IMR-90 (cell line): Measurements from ENCODE around the gene PANK2. TPM values are rescaled to one million over a fixed set of nuclear protein-coding genes. Genes with fewer than 3 reads are reported as not detected.
A peak's percentile ranks its signal among the peaks of the same experiment; 100 is the strongest.

Source experiments
- ATAC-seq: fragments of 200-7000 bp; cut with Tn5 transposase; 2 replicates; pipeline ENCODE4 v1.9.1; 2020; ENCODE audit warnings: low read depth, mild to moderate bottlenecking, moderate library complexity
- BruUV-seq: library from RNA; stranded (reverse); fragments of 400-500 nt; replicated peaks from 2 replicates; lab custom pipeline; 2021; lab: Mats Ljungman, UMichigan
- CTCF ChIA-PET: fragments of 300-600 bp; formaldehyde crosslinking; extraction: SDS; loops from one replicate; lab custom pipeline; 2021; ENCODE audit warnings: antibody characterized with exemption; lab: Yijun Ruan, JAX
- POLR2A ChIA-PET: fragments of 300-600 bp; sonication (Branson Sonifier 250); formaldehyde crosslinking; loops from one replicate; lab custom pipeline; 2022; ENCODE audit warnings: antibody characterized with exemption; ENCODE audit not compliant: unreplicated experiment; lab: Charles Lee
- DNase-seq: peaks from one replicate; pipeline ENCODE4 v3.0.0; 2013
- H2AFZ ChIP-seq: replicated peaks from 2 replicates; pipeline ENCODE3; 2013; ENCODE audit warnings: low read length, mild to moderate bottlenecking; ENCODE audit not compliant: poor library complexity
- H2AK5ac ChIP-seq: 2 replicates; pipeline ENCODE4 v1.6.1; 2013; ENCODE audit warnings: low read depth, low read length, inconsistent platforms
- H2AK9ac ChIP-seq: replicated peaks from 2 replicates; pipeline ENCODE3; 2013; ENCODE audit warnings: mild to moderate bottlenecking, low read depth, low read length, moderate library complexity; ENCODE audit not compliant: poor library complexity
- H2BK120ac ChIP-seq: 2 replicates; pipeline ENCODE4 v1.6.1; 2013; ENCODE audit warnings: low read depth, low read length, inconsistent platforms
- H2BK15ac ChIP-seq: 3 replicates; pipeline ENCODE4 v1.6.1; 2013; ENCODE audit warnings: low read depth, low read length, inconsistent platforms
- H2BK20ac ChIP-seq: 2 replicates; pipeline ENCODE4 v1.6.1; 2013; ENCODE audit warnings: low read depth, mild to moderate bottlenecking, inconsistent platforms, low read length, moderate library complexity
- H2BK5ac ChIP-seq: 2 replicates; pipeline ENCODE4 v1.6.1; 2013; ENCODE audit warnings: mild to moderate bottlenecking, low read depth, low read length, inconsistent platforms; ENCODE audit not compliant: poor library complexity, severe bottlenecking
- H3K14ac ChIP-seq: replicated peaks from 2 replicates; pipeline ENCODE4 v1.6.1; 2013; ENCODE audit warnings: low read depth, low read length, inconsistent platforms
- H3K18ac ChIP-seq: 2 replicates; pipeline ENCODE4 v1.6.1; 2013; ENCODE audit warnings: low read depth, low read length, control low read depth
- H3K23ac ChIP-seq: 2 replicates; pipeline ENCODE4 v1.6.1; 2013; ENCODE audit warnings: low read depth, low read length, inconsistent platforms
- H3K27ac ChIP-seq: 2 replicates; pipeline ENCODE4 v1.5.1; 2013; ENCODE audit warnings: mild to moderate bottlenecking, control low read depth, low read length; ENCODE audit not compliant: insufficient read depth
- H3K27me3 ChIP-seq: 2 replicates; pipeline ENCODE4 v1.6.1; 2013; ENCODE audit warnings: low read length; ENCODE audit not compliant: control insufficient read depth, insufficient read depth
- H3K36me3 ChIP-seq: 2 replicates; pipeline ENCODE4 v1.6.1; 2013; ENCODE audit warnings: low read length, mixed read lengths; ENCODE audit not compliant: control insufficient read depth, insufficient read depth
- H3K4ac ChIP-seq: 2 replicates; pipeline ENCODE4 v1.6.1; 2013; ENCODE audit warnings: low read depth, low read length, inconsistent platforms
- H3K4me1 ChIP-seq: 2 replicates; pipeline ENCODE4 v1.6.1; 2013; ENCODE audit warnings: low read length, mixed read lengths; ENCODE audit not compliant: control insufficient read depth, insufficient read depth
- H3K4me2 ChIP-seq: 2 replicates; pipeline ENCODE4 v1.6.1; 2013; ENCODE audit warnings: low read depth, mild to moderate bottlenecking, control low read depth, low read length, moderate library complexity
- H3K4me3 ChIP-seq: 2 replicates; pipeline ENCODE4 v1.5.1; 2013; ENCODE audit warnings: low read depth, mild to moderate bottlenecking, control low read depth, low read length, moderate library complexity; ENCODE audit not compliant: insufficient read depth
- H3K56ac ChIP-seq: 2 replicates; pipeline ENCODE4 v1.6.1; 2013; ENCODE audit warnings: low read length, inconsistent platforms; ENCODE audit not compliant: insufficient read depth; ENCODE audit errors: extremely low read depth
- H3K79me1 ChIP-seq, 2 experiments: 2 replicates each; pipeline ENCODE4 v1.6.1; 2013; ENCODE audit warnings: low read length in 2 of 2, inconsistent platforms in 1 of 2, low read depth in 1 of 2
- H3K9ac ChIP-seq: 2 replicates; pipeline ENCODE4 v1.6.1; 2013; ENCODE audit warnings: low read depth, low read length, control low read depth
- H3K9me1 ChIP-seq: 2 replicates; pipeline ENCODE4 v1.6.1; 2013; ENCODE audit warnings: low read length, inconsistent platforms; ENCODE audit not compliant: insufficient read depth
- H3K9me3 ChIP-seq: 2 replicates; pipeline ENCODE4 v1.6.1; 2013; ENCODE audit warnings: low read length; ENCODE audit not compliant: control insufficient read depth, insufficient read depth
- H4K20me1 ChIP-seq: 2 replicates; pipeline ENCODE4 v1.6.1; 2013; ENCODE audit warnings: low read length, inconsistent platforms; ENCODE audit not compliant: insufficient read depth
- H4K5ac ChIP-seq: 2 replicates; pipeline ENCODE4 v1.6.1; 2013; ENCODE audit warnings: mild to moderate bottlenecking, low read depth, low read length, control low read depth
- H4K8ac ChIP-seq, 2 experiments: 2 replicates each; pipeline ENCODE4 v1.6.1; 2013; ENCODE audit warnings: low read depth in 2 of 2, low read length in 2 of 2, control low read depth in 1 of 2, inconsistent platforms in 1 of 2
- H4K91ac ChIP-seq: 2 replicates; pipeline ENCODE4 v1.6.1; 2013; ENCODE audit warnings: low read depth, low read length, inconsistent platforms; ENCODE audit not compliant: insufficient read depth
- BHLHE40 ChIP-seq: fragments of 150-350 bp; IDR thresholded peaks from 2 replicates; pipeline ENCODE4 v1.6.1; 2016; ENCODE audit warnings: mild to moderate bottlenecking, low read depth, low read length
- MAFK ChIP-seq: IDR thresholded peaks from 2 replicates; pipeline ENCODE4 v1.6.1; 2012; ENCODE audit warnings: low read depth, low read length, improper control_type of control experiment
- WGBS, 2 experiments: methylation state at CpG; one replicate each; pipeline versions ENCODE4 v1.1.5 to v1.1.7; 2013; ENCODE audit warnings: missing lambda C conversion rate in 2 of 2; ENCODE audit not compliant: insufficient read length in 1 of 2; ENCODE audit errors: extremely low coverage in 2 of 2; 5-methylcytosine and 5-hydroxymethylcytosine counted together
- dilution Hi-C: fragments of 300-500 bp; cut with HindIII; formaldehyde crosslinking; loops from one replicate; pipeline ENCODE4 v1.14.3; 2018; ENCODE audit warnings: low sequenced_read_pairs; ENCODE audit not compliant: unreplicated experiment
- in situ Hi-C: fragments of 300-500 bp; cut with MboI; formaldehyde crosslinking; loops from 3 replicates; pipeline ENCODE4 v1.14.3; 2019; ENCODE audit warnings: low sequenced_read_pairs, inconsistent platforms, mixed read lengths
- intact Hi-C: fragments of 100-400 bp; cut with micrococcal nuclease; formaldehyde crosslinking; loops from 2 replicates; pipeline ENCODE4 v1.10.0; 2022
- polyA plus RNA-seq, 3 experiments: library from polyadenylated mRNA; depleted of rRNA; stranded (reverse); fragments of >200 nt; gene quantifications; 2 replicates each; pipeline ENCODE4 v1.2.3, GENCODE V29; 2012; ENCODE audit warnings: low replicate concordance in 1 of 3
- total RNA-seq: library from RNA; depleted of rRNA; stranded (reverse); fragments of >200 nt; gene quantifications from 2 replicates; pipeline ENCODE4 v1.2.3, GENCODE V29; 2012

Gene PANK2
- total and polyA plus RNA-seq, 2 of the 4 experiments (the other 2 are of a cell fraction), result 17.7 to 28.1 TPM

DNA sequence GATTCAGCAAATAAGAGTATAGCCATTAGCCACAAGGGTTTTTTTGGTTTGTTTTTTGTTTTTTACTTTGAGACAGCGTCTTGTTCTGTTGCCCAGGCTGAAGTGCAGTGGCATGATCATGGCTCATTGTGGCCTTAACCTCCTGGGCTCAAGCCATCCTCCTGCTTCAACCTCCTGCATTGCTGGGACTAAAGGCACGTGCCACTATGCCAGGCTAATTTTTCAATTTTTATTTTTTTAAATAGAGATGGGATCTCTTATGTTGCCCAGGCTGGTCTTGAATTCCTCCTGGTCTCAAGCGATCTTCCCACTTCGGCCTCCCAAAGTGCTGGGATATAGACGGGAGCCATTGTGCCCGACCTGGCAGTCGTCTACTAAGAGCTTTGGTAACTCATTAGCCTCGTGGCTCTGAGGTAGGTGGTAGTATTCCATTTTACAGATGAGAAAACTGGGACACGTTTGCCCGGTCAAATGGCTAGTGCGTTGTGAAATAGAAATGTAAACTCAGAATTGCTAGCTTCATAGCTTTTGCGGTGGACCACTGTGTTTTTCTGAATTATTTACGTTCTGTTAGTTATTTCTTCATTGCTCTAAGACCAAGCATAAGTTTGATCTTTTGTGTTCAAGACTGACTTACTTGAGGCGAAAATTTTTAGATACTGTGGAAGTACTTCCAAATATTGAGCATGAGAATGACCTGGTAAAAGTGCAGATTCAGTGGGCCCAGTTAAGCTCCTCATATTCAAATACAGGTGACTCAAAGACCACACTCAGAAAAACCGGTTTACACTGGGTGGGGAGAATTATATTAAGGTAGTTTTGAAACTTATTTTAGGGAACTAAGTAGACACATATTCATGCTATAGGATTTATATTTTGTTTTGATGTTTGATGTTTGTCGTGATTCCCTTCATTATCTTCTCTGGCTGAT is 2.1 kb downstream of the PANK2 start:
- ATAC-seq (no peak), DNase-seq (no peak)
- Histone ChIP-seq H2BK120ac (no peak overlapping the region), H3K4ac (no peak overlapping the region), H3K9me1 (peaks cover 14% of the 10 kb centered on the region), H2BK20ac (no peak overlapping the region), H3K4me2 (peak overlapping the region; percentile 98), H4K91ac (no peak overlapping the region), H3K9ac (peak overlapping the region; percentile 43), H4K5ac (no peak overlapping the region), H3K18ac (no peak overlapping the region), H2AK9ac (peak overlapping the region; percentile 39), H2BK5ac (no peak overlapping the region), H3K14ac (no peak overlapping the region), H2AK5ac (no peak overlapping the region), H2BK15ac (no peak overlapping the region), H3K79me1 (peaks cover 7 to 35% of the 10 kb centered on the region in 2 experiments; a peak in 3 of 4 replicates), H3K27ac (no peak overlapping the region), H3K56ac (0 out of 2 replicates have a peak overlapping the region, but pooled peaks have one; percentile 94), H2AFZ (no peak overlapping the region), H3K4me1 (peaks cover 14% of the 10 kb centered on the region), H4K8ac (no peak overlapping the region), H3K23ac (no peak overlapping the region; the same call in 1 of the 2 replicates), H3K36me3 (peaks cover 8% of the 10 kb centered on the region), H3K9me3 (no peaks in the 10 kb centered on the region), H3K27me3 (no peaks in the 10 kb centered on the region), H3K4me3 (peak overlapping the region; percentile 76), H4K20me1 (peaks cover 67% of the 10 kb centered on the region)
- CTCF ChIA-PET, result no interaction called here
- in situ Hi-C loops (loop anchor here (10.0 kb wide), 1 partner anchor 194 kb away; no protein-coding TSS in a partner anchor), dilution Hi-C loops (no loop called here), intact Hi-C loops (no loop called here)
- no TSS peak for BruUV-seq
- TF ChIP-seq MAFK, result no peak
- peak; percentile 37; the same call in 1 of the 2 replicates for TF ChIP-seq BHLHE40
- POLR2A ChIA-PET, result no interaction called here
- WGBS, 2 experiments, result 47% methylated on average over 7 of the region's 16 CpGs; no CpG with 5 or more reads in 1 of the 2 experiments
